ENCODE data around the gene NHS.
"Not testable (repeated sequence)": the region's sequence is repeated elsewhere in the genome, so short reads cannot be mapped to it uniquely, and the experiment has no call there.

Gene NHS

DNA sequence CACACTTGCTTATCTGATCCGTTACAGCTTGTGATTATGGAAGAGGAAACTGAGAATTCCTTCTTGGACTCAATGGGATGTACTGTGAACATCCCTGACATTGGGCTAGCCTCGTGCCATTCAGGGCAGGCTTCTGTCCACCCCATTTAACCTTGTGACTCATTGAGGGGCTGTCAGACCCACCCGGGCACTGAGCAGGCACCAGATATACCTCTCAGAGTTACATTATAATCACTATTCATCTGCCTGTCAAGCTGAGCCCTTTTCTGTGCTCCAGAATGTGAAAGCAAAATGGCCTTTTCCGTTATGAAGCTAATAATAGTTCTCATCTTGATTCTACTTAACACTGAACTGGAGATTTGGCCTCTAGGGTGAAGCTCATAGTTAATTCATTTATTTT, 191.7 kb downstream of the NHS start:
- Histone ChIP-seq H3K27ac (ENCODE audit: low read depth, low read length, poor library complexity, severe bottlenecking) (no peak overlapping the region), H3K9me2 (ENCODE audit: low read depth, low read length) (no peaks in the 10 kb centered on the region), H3F3A (ENCODE audit: insufficient read depth, low read length) (no peaks in the 10 kb centered on the region), H3K4me1 (ENCODE audit: insufficient read depth, low read length, severe bottlenecking) (no peaks in the 10 kb centered on the region), H2AFZ (ENCODE audit: low read length) (no peak overlapping the region), H3K36me3 (ENCODE audit: insufficient read depth, low read length) (no peaks in the 10 kb centered on the region), H3K9ac (ENCODE audit: low read length) (no peak overlapping the region), H4K20me1 (ENCODE audit: insufficient read depth, low read length) (no peaks in the 10 kb centered on the region), H3K79me2 (ENCODE audit: insufficient read depth, low read length) (no peaks in the 10 kb centered on the region), H3K9me3 (ENCODE audit: low read length) (no peaks in the 10 kb centered on the region), H3K4me2 (ENCODE audit: low read length) (no peak overlapping the region), H3K4me3 (ENCODE audit: low read depth, low read length, poor library complexity, severe bottlenecking) (no peak overlapping the region), H3K27me3 (ENCODE audit: insufficient read depth, low read length) (no peaks in the 10 kb centered on the region)
- TF ChIP-seq, protein P1, sequence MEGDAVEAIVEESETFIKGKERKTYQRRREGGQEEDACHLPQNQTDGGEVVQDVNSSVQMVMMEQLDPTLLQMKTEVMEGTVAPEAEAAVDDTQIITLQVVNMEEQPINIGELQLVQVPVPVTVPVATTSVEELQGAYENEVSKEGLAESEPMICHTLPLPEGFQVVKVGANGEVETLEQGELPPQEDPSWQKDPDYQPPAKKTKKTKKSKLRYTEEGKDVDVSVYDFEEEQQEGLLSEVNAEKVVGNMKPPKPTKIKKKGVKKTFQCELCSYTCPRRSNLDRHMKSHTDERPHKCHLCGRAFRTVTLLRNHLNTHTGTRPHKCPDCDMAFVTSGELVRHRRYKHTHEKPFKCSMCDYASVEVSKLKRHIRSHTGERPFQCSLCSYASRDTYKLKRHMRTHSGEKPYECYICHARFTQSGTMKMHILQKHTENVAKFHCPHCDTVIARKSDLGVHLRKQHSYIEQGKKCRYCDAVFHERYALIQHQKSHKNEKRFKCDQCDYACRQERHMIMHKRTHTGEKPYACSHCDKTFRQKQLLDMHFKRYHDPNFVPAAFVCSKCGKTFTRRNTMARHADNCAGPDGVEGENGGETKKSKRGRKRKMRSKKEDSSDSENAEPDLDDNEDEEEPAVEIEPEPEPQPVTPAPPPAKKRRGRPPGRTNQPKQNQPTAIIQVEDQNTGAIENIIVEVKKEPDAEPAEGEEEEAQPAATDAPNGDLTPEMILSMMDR (IDR thresholded peaks at IDR 0.05; ENCODE audit: low read length) = no peak
- no peak for TF ChIP-seq EZH2 (IDR thresholded peaks at IDR 0.05; ENCODE audit: borderline replicate concordance, low read length)

DNA sequence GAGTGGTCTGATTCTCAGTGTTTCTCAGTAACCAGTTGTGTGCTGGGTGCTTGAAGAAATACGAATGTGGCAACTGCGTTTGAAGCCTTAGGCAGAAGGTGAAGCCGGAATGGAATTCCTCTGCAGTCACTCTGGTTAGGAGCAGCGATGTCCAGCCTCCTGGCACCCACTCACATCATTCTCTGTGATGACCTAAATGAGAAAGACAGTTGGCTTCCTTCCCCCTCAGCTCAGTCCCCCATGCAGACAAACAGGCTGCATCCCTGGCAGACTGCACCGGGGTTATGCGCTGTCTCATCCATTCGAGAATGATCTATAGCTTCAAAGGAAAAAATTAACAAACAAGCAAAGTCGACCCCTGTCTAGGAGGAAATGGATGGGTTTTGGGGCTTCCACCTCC, 192.2 kb downstream of the NHS start:
- Histone ChIP-seq H3K27me3 (ENCODE audit: insufficient read depth, low read length) (no peaks in the 10 kb centered on the region), H3K9me3 (ENCODE audit: low read length) (no peaks in the 10 kb centered on the region), H3F3A (ENCODE audit: insufficient read depth, low read length) (no peaks in the 10 kb centered on the region), H3K9me2 (ENCODE audit: low read depth, low read length) (no peaks in the 10 kb centered on the region), H3K4me1 (ENCODE audit: insufficient read depth, low read length, severe bottlenecking) (no peaks in the 10 kb centered on the region), H3K4me2 (ENCODE audit: low read length) (no peak overlapping the region), H3K36me3 (ENCODE audit: insufficient read depth, low read length) (no peaks in the 10 kb centered on the region), H2AFZ (ENCODE audit: low read length) (no peak overlapping the region), H3K27ac (ENCODE audit: low read depth, low read length, poor library complexity, severe bottlenecking) (no peak overlapping the region), H3K9ac (ENCODE audit: low read length) (no peak overlapping the region), H3K79me2 (ENCODE audit: insufficient read depth, low read length) (no peaks in the 10 kb centered on the region), H4K20me1 (ENCODE audit: insufficient read depth, low read length) (no peaks in the 10 kb centered on the region), H3K4me3 (ENCODE audit: low read depth, low read length, poor library complexity, severe bottlenecking) (no peak overlapping the region)
- TF ChIP-seq, protein P1 (IDR thresholded peaks at IDR 0.05; ENCODE audit: low read length) = no peak
- no peak for TF ChIP-seq EZH2 (IDR thresholded peaks at IDR 0.05; ENCODE audit: borderline replicate concordance, low read length)

DNA sequence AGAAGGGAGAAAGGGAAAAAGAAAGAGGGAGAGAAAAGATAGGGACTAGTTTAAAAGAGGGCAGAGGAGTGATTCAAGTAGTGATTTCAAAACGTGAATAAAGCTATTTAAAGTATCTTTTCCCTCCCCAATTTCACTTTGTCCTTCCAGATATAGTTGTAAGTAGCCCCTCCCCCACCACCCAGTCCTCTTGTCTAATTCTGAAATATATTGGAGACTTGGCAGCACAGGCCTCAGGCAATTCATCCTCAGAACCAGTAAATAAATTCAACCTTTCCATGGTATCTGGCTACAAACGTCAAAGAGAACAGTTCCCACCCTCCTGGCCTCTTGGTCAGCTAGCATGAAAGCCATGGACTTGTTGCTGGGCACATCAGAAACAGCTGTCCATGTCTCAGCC, 192.8 kb downstream of the NHS start:
- no peaks in the 10 kb centered on the region for H3K79me2 ChIP-seq (ENCODE audit: insufficient read depth, low read length)
- no peaks in the 10 kb centered on the region for H3F3A ChIP-seq (ENCODE audit: insufficient read depth, low read length)
- H3K27me3 ChIP-seq (ENCODE audit: insufficient read depth, low read length) = no peaks in the 10 kb centered on the region
- no peaks in the 10 kb centered on the region for H3K4me1 ChIP-seq (ENCODE audit: insufficient read depth, low read length, severe bottlenecking)
- no peak overlapping the region for H3K27ac ChIP-seq (ENCODE audit: low read depth, low read length, poor library complexity, severe bottlenecking)
- no peaks in the 10 kb centered on the region for H4K20me1 ChIP-seq (ENCODE audit: insufficient read depth, low read length)
- no peaks in the 10 kb centered on the region for H3K36me3 ChIP-seq (ENCODE audit: insufficient read depth, low read length)
- H3K9ac ChIP-seq (ENCODE audit: low read length) = no peak overlapping the region
- H3K4me2 ChIP-seq (ENCODE audit: low read length) = no peak overlapping the region
- H3K9me2 ChIP-seq (ENCODE audit: low read depth, low read length) = no peaks in the 10 kb centered on the region
- no peak for TF ChIP-seq EZH2 (IDR thresholded peaks at IDR 0.05; ENCODE audit: borderline replicate concordance, low read length)
- TF ChIP-seq, protein P1 (IDR thresholded peaks at IDR 0.05; ENCODE audit: low read length) = no peak
- H3K4me3 ChIP-seq (ENCODE audit: low read depth, low read length, poor library complexity, severe bottlenecking) = no peak overlapping the region
- H3K9me3 ChIP-seq (ENCODE audit: low read length) = no peaks in the 10 kb centered on the region
- H2AFZ ChIP-seq (ENCODE audit: low read length) = no peak overlapping the region

DNA sequence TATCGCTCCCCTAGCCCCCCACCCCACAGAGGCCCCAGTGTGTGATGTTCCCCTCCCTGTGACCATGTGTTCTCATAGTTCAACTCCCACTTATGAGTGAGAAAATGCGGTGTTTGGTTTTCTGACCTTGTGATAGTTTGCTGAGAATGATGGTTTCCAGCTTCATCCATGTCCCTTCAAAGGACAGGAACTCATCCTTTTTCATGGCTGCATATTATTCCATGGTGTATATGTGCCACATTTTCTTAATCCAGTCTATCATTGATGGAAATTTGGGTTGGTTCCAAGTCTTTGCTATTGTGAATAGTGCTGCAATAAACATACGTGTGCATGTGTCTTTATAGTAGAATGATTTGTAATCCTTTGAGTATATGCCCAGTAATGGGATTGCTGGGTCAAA, 193.8 kb downstream of the NHS start:
- H3K27ac ChIP-seq (ENCODE audit: low read depth, low read length, poor library complexity, severe bottlenecking); H3K9me3 ChIP-seq (ENCODE audit: low read length); H3K79me2 ChIP-seq (ENCODE audit: insufficient read depth, low read length); H3F3A ChIP-seq (ENCODE audit: insufficient read depth, low read length); H3K9me2 ChIP-seq (ENCODE audit: low read depth, low read length); H3K9ac ChIP-seq (ENCODE audit: low read length); H4K20me1 ChIP-seq (ENCODE audit: insufficient read depth, low read length); H3K27me3 ChIP-seq (ENCODE audit: insufficient read depth, low read length); H3K36me3 ChIP-seq (ENCODE audit: insufficient read depth, low read length); H3K4me2 ChIP-seq (ENCODE audit: low read length); H3K4me3 ChIP-seq (ENCODE audit: low read depth, low read length, poor library complexity, severe bottlenecking); H2AFZ ChIP-seq (ENCODE audit: low read length); H3K4me1 ChIP-seq (ENCODE audit: insufficient read depth, low read length, severe bottlenecking): not testable (repeated sequence)

All from OCI-LY1 (cell line).